Measurements from ENCODE around the gene PBXIP1. TPM values are rescaled to one million over a fixed set of nuclear protein-coding genes. Genes with fewer than 3 reads are reported as not detected.
A peak's percentile ranks its signal among the peaks of the same experiment; 100 is the strongest.

The PBXIP1 gene
- total and polyA plus RNA-seq, 2 experiments from 2014 or later = 53.0 to 61.0 TPM

- H3K4me1 ChIP-seq (ENCODE audit: insufficient read depth) = peaks cover 13% of the 10 kb centered on the region
- peaks cover 78% of the 10 kb centered on the region for H3K79me2 ChIP-seq
These were observed 10.2 kb upstream of the PBXIP1 start for GRCh38 chr1:154966111-154966510.

GRCh38 chr1:154964359-154964758 is 8.5 kb upstream of the PBXIP1 start:
- Histone ChIP-seq H3K4me1 (ENCODE audit: insufficient read depth) (peaks cover 19% of the 10 kb centered on the region), H3K9me3 (ENCODE audit: low read depth) (no peaks in the 10 kb centered on the region), H2AFZ (no peak overlapping the region), H3K27ac (peak overlapping the region; percentile 16), H3K27me3 (no peaks in the 10 kb centered on the region), H3K79me2 (peaks cover 82% of the 10 kb centered on the region), H3K36me3 (replicated peaks; ENCODE audit: insufficient read depth, low read depth) (no peaks in the 10 kb centered on the region), H4K20me1 (ENCODE audit: insufficient read depth, poor library complexity, severe bottlenecking) (no peaks in the 10 kb centered on the region), H3K4me3 (no peak overlapping the region), H3K4me2 (no peak overlapping the region), H3K9me2 (replicated peaks; ENCODE audit: insufficient read depth) (no peaks in the 10 kb centered on the region)
- no peak for TF ChIP-seq EZH2phosphoT487 (IDR thresholded peaks at IDR 0.05; ENCODE audit: low read depth, severe bottlenecking, unreplicated experiment)
- no peak for TF ChIP-seq CTCF (IDR thresholded peaks at IDR 0.05; ENCODE audit: poor library complexity)
- no peak for TF ChIP-seq EZH2 (IDR thresholded peaks at IDR 0.05; ENCODE audit: borderline replicate concordance)
- DNase-seq (ENCODE audit: low spot score) = no peak
- 98% methylated on average over 6 of the region's 6 CpGs for WGBS (ENCODE audit: low lambda C conversion rate, missing lambda C conversion rate)

More at GRCh38 chr1:154966111-154966510, 10.2 kb upstream of the PBXIP1 start:
- H3K27me3 ChIP-seq = no peaks in the 10 kb centered on the region
- H3K9me2 ChIP-seq (replicated peaks; ENCODE audit: insufficient read depth) = no peaks in the 10 kb centered on the region
- no peak overlapping the region for H3K27ac ChIP-seq
- TF ChIP-seq EZH2phosphoT487 (IDR thresholded peaks at IDR 0.05; ENCODE audit: low read depth, severe bottlenecking, unreplicated experiment) (no peak), CTCF (IDR thresholded peaks at IDR 0.05; ENCODE audit: poor library complexity) (no peak), EZH2 (IDR thresholded peaks at IDR 0.05; ENCODE audit: borderline replicate concordance) (no peak)
- no peak overlapping the region for H3K4me3 ChIP-seq
- no peaks in the 10 kb centered on the region for H3K9me3 ChIP-seq (ENCODE audit: low read depth)
- WGBS (ENCODE audit: low lambda C conversion rate, missing lambda C conversion rate) = 91% methylated on average over 7 of the region's 7 CpGs
- no peak overlapping the region for H2AFZ ChIP-seq
- no peaks in the 10 kb centered on the region for H3K36me3 ChIP-seq (replicated peaks; ENCODE audit: insufficient read depth, low read depth)
- H4K20me1 ChIP-seq (ENCODE audit: insufficient read depth, poor library complexity, severe bottlenecking) = no peaks in the 10 kb centered on the region
- H3K4me2 ChIP-seq = no peak overlapping the region
- DNase-seq (ENCODE audit: low spot score) = no peak

- H3K4me1 ChIP-seq (ENCODE audit: insufficient read depth) = peaks cover 19% of the 10 kb centered on the region
- 90% methylated on average over 8 of the region's 8 CpGs for WGBS (ENCODE audit: low lambda C conversion rate, missing lambda C conversion rate)
- no peak overlapping the region for H3K4me2 ChIP-seq
- H3K27me3 ChIP-seq = no peaks in the 10 kb centered on the region
- H3K27ac ChIP-seq = peak overlapping the region; percentile 12
- H3K79me2 ChIP-seq = peaks cover 82% of the 10 kb centered on the region
- no peak for DNase-seq (ENCODE audit: low spot score)
- no peaks in the 10 kb centered on the region for H4K20me1 ChIP-seq (ENCODE audit: insufficient read depth, poor library complexity, severe bottlenecking)
- no peak overlapping the region for H2AFZ ChIP-seq
- TF ChIP-seq EZH2 (IDR thresholded peaks at IDR 0.05; ENCODE audit: borderline replicate concordance) = no peak
- TF ChIP-seq CTCF (IDR thresholded peaks at IDR 0.05; ENCODE audit: poor library complexity) = no peak
- no peak for TF ChIP-seq EZH2phosphoT487 (IDR thresholded peaks at IDR 0.05; ENCODE audit: low read depth, severe bottlenecking, unreplicated experiment)
- no peaks in the 10 kb centered on the region for H3K9me3 ChIP-seq (ENCODE audit: low read depth)
- H3K36me3 ChIP-seq (replicated peaks; ENCODE audit: insufficient read depth, low read depth) = no peaks in the 10 kb centered on the region
- no peaks in the 10 kb centered on the region for H3K9me2 ChIP-seq (replicated peaks; ENCODE audit: insufficient read depth)
- H3K4me3 ChIP-seq = no peak overlapping the region
These were observed 7.7 kb upstream of the PBXIP1 start for GRCh38 chr1:154963643-154964042.

All from hepatocyte (in vitro differentiated cells).